IPS-20b (cell line): ENCODE results near the gene CAPN14.

ENCODE experiments used
- H3K27ac ChIP-seq: one replicate; pipeline ENCODE4 v1.5.1; 2013; ENCODE audit warnings: low read length
- H3K27me3 ChIP-seq: 2 replicates; pipeline ENCODE4 v1.6.1; 2013; ENCODE audit warnings: mild to moderate bottlenecking, low read length, inconsistent platforms; ENCODE audit not compliant: insufficient read depth
- H3K36me3 ChIP-seq: 2 replicates; pipeline ENCODE4 v1.6.1; 2013; ENCODE audit warnings: low read depth, mild to moderate bottlenecking, inconsistent platforms, low read length, moderate library complexity; ENCODE audit not compliant: insufficient read depth
- H3K4me1 ChIP-seq: 2 replicates; pipeline ENCODE4 v1.6.1; 2013; ENCODE audit warnings: mild to moderate bottlenecking, control low read depth, inconsistent platforms, low read length, moderate library complexity; ENCODE audit not compliant: insufficient read depth
- H3K4me3 ChIP-seq: 2 replicates; pipeline ENCODE4 v1.5.1; 2013; ENCODE audit warnings: mild to moderate bottlenecking, low read length, inconsistent platforms
- H3K9ac ChIP-seq: 2 replicates; pipeline ENCODE4 v1.6.1; 2013; ENCODE audit warnings: low read depth, mild to moderate bottlenecking, inconsistent platforms, low read length, moderate library complexity
- H3K9me3 ChIP-seq: 2 replicates; pipeline ENCODE4 v1.6.1; 2013; ENCODE audit warnings: mild to moderate bottlenecking, low read depth, low read length, inconsistent platforms; ENCODE audit not compliant: insufficient read depth

CAPN14 gene

DNA sequence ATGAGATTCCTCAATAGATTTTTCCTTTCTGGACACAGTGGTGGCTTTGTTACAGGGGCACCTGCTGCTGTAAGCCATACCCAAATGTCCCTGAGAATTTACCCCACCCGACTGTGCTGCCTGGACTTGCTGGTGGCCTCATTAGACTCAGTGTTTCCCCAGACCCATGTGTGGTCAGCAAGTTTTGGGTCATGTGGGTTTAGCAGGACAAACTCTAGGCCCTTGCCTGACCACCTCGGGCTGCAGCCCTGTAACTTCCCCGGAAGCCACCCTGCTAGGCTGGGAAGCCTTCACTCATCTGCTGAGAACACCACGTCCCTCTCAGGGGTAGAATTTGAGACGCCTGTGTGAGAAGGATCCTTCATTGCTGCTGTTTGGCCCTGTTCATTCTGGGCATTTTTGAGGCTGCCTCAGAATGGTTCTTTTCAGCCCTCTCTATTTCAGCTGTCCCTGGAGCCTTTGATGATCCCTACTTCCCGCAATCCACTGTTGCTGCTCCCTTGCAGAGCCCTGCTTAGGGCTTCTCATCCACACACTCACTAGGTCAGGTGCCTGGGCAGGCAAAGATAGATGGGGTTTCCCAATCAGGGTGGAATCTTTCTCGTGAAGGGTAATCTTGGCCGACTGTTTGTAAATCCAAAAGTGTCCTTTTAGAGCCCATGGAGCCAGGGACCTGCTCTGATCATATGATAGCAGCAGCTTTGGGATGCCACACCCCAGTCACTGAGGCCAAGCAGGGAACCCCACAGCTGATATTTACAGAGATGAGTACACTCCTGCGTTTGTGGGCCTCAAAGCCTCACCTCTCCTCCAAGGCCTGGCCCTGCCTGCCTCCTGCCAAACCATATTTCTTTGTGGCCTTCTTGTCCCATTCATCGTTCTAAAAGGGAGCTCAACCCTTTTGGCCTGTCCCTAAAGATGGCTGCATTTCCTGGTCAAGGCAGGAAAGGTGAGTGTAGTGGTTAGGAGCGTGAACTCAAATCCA is 23.4 kb upstream of the CAPN14 start:
- Histone ChIP-seq H3K36me3 (no peaks in the 10 kb centered on the region), H3K4me1 (no peaks in the 10 kb centered on the region), H3K4me3 (no peak overlapping the region), H3K9ac (no peak overlapping the region), H3K27me3 (peaks cover 1% of the 10 kb centered on the region; the same call in 1 of the 2 replicates), H3K9me3 (no peaks in the 10 kb centered on the region), H3K27ac (no peak overlapping the region)

DNA sequence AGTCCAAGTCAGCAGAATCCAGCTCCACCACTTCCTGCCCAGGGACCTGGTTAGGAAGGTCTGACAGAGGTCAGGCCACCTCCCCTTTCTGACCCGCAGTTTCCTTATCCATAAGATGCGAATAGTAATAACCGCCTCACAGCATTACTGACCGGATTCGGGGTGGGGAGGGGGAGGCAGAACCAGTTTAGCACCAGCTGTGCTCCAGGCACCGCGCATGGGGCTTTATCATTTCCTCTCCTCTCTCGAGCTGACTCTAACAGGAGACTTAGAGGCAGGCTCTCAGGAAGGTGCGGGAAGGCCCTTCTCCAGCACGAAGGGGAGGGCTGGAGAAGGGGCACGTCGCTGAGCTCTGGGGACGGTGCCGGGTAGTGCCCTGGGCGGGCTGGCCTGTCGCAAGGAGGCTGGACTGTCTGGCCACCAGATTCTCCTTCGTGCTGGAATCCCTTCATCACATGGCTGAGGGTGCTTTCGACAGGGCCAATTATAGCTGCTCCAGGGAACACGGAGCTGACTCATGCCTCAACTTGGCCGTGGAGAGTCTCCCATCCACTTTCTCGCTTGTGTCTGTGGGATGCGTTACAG is 22.4 kb upstream of the CAPN14 start:
- H3K4me3 ChIP-seq, result no peak overlapping the region
- H3K27me3 ChIP-seq, result peaks cover 11% of the 10 kb centered on the region
- H3K4me1 ChIP-seq, result no peaks in the 10 kb centered on the region
- H3K36me3 ChIP-seq, result no peaks in the 10 kb centered on the region
- H3K27ac ChIP-seq, result no peak overlapping the region
- H3K9me3 ChIP-seq, result no peaks in the 10 kb centered on the region
- no peak overlapping the region; the same call in 1 of the 2 replicates for H3K9ac ChIP-seq

- no peak overlapping the region for H3K9ac ChIP-seq
- H3K36me3 ChIP-seq, result no peaks in the 10 kb centered on the region
- H3K4me3 ChIP-seq, result no peak overlapping the region
- H3K27me3 ChIP-seq, result peaks cover 13% of the 10 kb centered on the region
- H3K9me3 ChIP-seq, result no peaks in the 10 kb centered on the region
- H3K4me1 ChIP-seq, result no peaks in the 10 kb centered on the region
- H3K27ac ChIP-seq, result no peak overlapping the region
Observed at GRCh38 chr2:31238906-31239592, 21.7 kb upstream of the CAPN14 start.

- peaks cover 13% of the 10 kb centered on the region for H3K27me3 ChIP-seq
- H3K27ac ChIP-seq, result no peak overlapping the region
- H3K36me3 ChIP-seq, result no peaks in the 10 kb centered on the region
- no peak overlapping the region for H3K9ac ChIP-seq
- no peaks in the 10 kb centered on the region for H3K9me3 ChIP-seq
- H3K4me3 ChIP-seq, result no peak overlapping the region
- H3K4me1 ChIP-seq, result peaks cover 3% of the 10 kb centered on the region; the same call in 1 of the 2 replicates
Observed at GRCh38 chr2:31238126-31238905, 21.0 kb upstream of the CAPN14 start.

DNA sequence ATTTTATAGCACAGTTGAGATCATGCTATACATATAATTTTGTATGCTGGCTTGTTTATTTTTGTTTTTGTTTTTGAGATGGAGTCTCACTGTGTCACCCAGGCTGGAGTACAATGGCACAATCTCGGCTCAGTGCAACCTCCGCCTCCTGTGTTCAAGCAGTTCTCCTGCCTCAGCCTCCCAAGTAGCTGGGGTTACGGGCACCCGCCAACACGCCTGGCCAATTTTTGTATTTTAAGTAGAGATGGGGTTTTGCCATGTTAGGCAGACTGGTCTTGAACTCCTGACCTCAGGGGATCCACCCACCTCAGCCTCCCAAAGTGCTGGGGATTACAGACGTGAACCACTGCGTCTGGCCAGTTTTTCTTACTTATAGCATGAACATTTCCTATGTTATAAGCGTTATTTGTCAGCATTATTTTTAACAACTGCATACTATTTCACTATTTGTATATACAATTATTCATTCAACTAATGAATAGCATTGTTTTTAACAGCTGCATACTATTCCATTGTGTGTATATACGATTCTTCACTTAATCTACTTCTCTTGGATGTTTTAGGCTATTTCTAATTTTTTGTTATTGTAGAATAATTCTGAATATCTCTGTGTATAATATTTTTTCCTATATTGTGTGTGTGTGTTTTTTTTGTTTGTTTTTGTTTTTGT is 20.2 kb upstream of the CAPN14 start:
- peaks cover 4% of the 10 kb centered on the region; the same call in 1 of the 2 replicates for H3K4me1 ChIP-seq
- H3K27ac ChIP-seq, result no peak overlapping the region
- H3K36me3 ChIP-seq, result no peaks in the 10 kb centered on the region
- H3K9me3 ChIP-seq, result no peaks in the 10 kb centered on the region
- H3K27me3 ChIP-seq, result peaks cover 13% of the 10 kb centered on the region
- no peak overlapping the region for H3K4me3 ChIP-seq
- no peak overlapping the region for H3K9ac ChIP-seq

- Histone ChIP-seq H3K4me1 (peaks cover 4% of the 10 kb centered on the region; the same call in 1 of the 2 replicates), H3K4me3 (no peak overlapping the region), H3K9me3 (no peaks in the 10 kb centered on the region), H3K27me3 (peaks cover 13% of the 10 kb centered on the region), H3K36me3 (no peaks in the 10 kb centered on the region), H3K27ac (no peak overlapping the region), H3K9ac (no peak overlapping the region)
Observed at GRCh38 chr2:31236433-31237205, 19.3 kb upstream of the CAPN14 start.

DNA sequence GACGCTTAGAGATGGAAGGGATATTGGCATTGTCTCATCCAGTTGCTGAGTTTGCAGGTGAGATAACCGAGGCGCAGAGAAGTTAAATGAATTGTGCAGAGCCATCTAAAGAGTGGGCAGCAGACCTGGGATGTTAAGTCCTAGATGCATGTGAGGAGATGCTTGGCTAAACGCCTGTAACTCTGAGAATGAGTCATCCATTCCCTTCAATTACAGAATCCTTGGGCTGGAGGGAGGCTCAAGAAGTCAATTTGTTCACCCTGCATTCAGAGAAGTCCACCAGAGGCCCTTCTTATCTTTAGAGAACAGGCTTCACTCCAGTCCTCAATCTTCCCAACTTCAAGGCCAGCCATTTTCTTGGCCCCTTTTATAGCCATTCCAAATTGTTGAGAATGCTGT is 18.2 kb upstream of the CAPN14 start:
- Histone ChIP-seq H3K27me3 (peaks cover 13% of the 10 kb centered on the region), H3K27ac (no peak overlapping the region), H3K36me3 (no peaks in the 10 kb centered on the region), H3K9me3 (no peaks in the 10 kb centered on the region), H3K4me1 (peaks cover 4% of the 10 kb centered on the region; the same call in 1 of the 2 replicates), H3K4me3 (no peak overlapping the region), H3K9ac (no peak overlapping the region)

DNA sequence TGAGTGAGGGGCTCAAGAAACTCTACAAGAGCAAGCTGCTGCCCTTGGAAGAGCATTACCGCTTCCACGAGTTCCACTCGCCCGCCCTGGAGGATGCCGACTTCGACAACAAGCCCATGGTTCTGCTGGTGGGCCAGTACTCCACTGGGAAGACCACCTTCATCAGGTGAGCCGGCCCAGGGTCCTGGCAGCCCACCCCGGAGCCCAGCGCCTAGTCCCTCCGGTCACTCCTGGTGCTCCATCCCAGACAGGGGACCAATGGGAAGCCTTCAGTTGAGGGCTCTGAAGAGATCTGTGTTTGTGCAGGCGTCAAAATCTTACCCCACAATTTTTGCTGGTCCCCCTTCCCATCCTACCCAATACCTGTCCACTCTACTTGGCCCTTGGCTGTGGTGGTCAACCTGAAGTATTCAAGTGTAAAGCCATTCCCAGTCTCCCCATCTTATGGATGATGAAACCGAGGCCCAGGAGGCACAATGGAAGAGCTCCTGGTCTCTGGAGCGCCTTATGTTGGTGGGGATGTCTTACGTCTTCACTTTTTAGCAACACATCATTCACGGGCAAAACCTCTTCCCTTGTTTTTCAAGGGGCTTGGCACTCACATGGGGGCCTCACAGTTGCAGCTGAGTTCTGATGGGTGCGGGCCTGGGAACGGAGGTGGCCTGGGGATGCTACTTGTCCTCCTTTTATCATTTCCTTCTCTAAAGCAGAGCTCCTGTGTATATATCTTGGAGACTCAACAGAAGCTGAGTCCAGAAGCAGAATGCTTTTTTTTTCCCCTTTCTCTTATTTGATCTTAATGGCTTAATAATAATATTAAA is 17.6 kb upstream of the CAPN14 start:
- H3K27me3 ChIP-seq, result peaks cover 13% of the 10 kb centered on the region
- H3K4me1 ChIP-seq, result peaks cover 4% of the 10 kb centered on the region; the same call in 1 of the 2 replicates
- peak overlapping the region; percentile 86 for H3K4me3 ChIP-seq
- H3K27ac ChIP-seq, result no peak overlapping the region
- peak overlapping the region; percentile 70; the same call in 1 of the 2 replicates for H3K9ac ChIP-seq
- H3K9me3 ChIP-seq, result no peaks in the 10 kb centered on the region
- no peaks in the 10 kb centered on the region for H3K36me3 ChIP-seq

- Histone ChIP-seq H3K27me3 (peaks cover 13% of the 10 kb centered on the region), H3K36me3 (no peaks in the 10 kb centered on the region), H3K27ac (no peak within 1 kb of the TSS), H3K9ac (peak within 1 kb of the TSS; percentile 70; the same call in 1 of the 2 replicates), H3K9me3 (no peaks in the 10 kb centered on the region), H3K4me1 (peaks cover 4% of the 10 kb centered on the region; the same call in 1 of the 2 replicates), H3K4me3 (peak within 1 kb of the TSS; percentile 86)
Observed at GRCh38 chr2:31233741-31234682, 16.7 kb upstream of the CAPN14 start, which contains the start of gene EHD3. Gene EHD3 (plus strand): TSS chr2:31234152. CDS start chr2:31234622, 470 bp downstream.
